Brain microvascular endothelial cell (primary cell): Measurements from ENCODE around the gene SLC22A23.

Source experiments
- DNase-seq: peaks from one replicate; pipeline ENCODE4 v3.0.0-alpha.2; 2020
- H3K27ac ChIP-seq: fragments of 250-450 bp; sonication (Bioruptor Pico); 2 replicates; pipeline ENCODE4 v1.5.1; 2020; ENCODE audit warnings: mild to moderate bottlenecking, moderate library complexity
- H3K27me3 ChIP-seq: fragments of 250-450 bp; sonication (Bioruptor Pico); replicated peaks from 2 replicates; pipeline ENCODE4 v1.5.1; 2020; ENCODE audit warnings: mild to moderate bottlenecking
- H3K36me3 ChIP-seq: fragments of 250-450 bp; sonication (Bioruptor Pico); replicated peaks from 2 replicates; pipeline ENCODE4 v1.5.1; 2020; ENCODE audit warnings: mild to moderate bottlenecking
- H3K4me3 ChIP-seq: 2 replicates; pipeline ENCODE4 v1.5.1; 2011; ENCODE audit warnings: low read depth, mild to moderate bottlenecking, control low read depth, low read length, moderate library complexity
- CTCF ChIP-seq: IDR thresholded peaks from 2 replicates; pipeline ENCODE4 v1.5.1; 2011; ENCODE audit warnings: low read depth, mild to moderate bottlenecking, moderate library complexity, low read length, control low read depth, inconsistent platforms; ENCODE audit errors: missing control alignments
- in situ Hi-C: cut with HindIII; loops from 2 replicates; pipeline ENCODE4 v1.10.0; 2017; ENCODE audit warnings: low sequenced_read_pairs, low pct_ligation_motif_present

Gene SLC22A23

GRCh38 chr6:3440911-3441310 is 15.9 kb downstream of the SLC22A23 start:
- no peak for DNase-seq
- in situ Hi-C loops = no loop called here
- H3K36me3 ChIP-seq = no peaks in the 10 kb centered on the region
- no peak overlapping the region for H3K27ac ChIP-seq
- no peaks in the 10 kb centered on the region for H3K27me3 ChIP-seq
- no peak overlapping the region for H3K4me3 ChIP-seq
- TF ChIP-seq CTCF = no peak

GRCh38 chr6:3439961-3440360 is 16.9 kb downstream of the SLC22A23 start:
- Histone ChIP-seq H3K36me3 (no peaks in the 10 kb centered on the region), H3K27ac (no peak overlapping the region), H3K27me3 (no peaks in the 10 kb centered on the region), H3K4me3 (no peak overlapping the region)
- DNase-seq = no peak
- in situ Hi-C loops = no loop called here
- no peak for TF ChIP-seq CTCF

- Histone ChIP-seq H3K4me3 (no peak overlapping the region), H3K27ac (peak overlapping the region; percentile 83), H3K36me3 (no peaks in the 10 kb centered on the region), H3K27me3 (no peaks in the 10 kb centered on the region)
- TF ChIP-seq CTCF = no peak
- in situ Hi-C loops = no loop called here
- peak; percentile 91 for DNase-seq
These were observed 18.4 kb downstream of the SLC22A23 start for GRCh38 chr6:3438190-3439167.

GRCh38 chr6:3433005-3433404 is 23.8 kb downstream of the SLC22A23 start:
- Histone ChIP-seq H3K4me3 (no peak overlapping the region), H3K27me3 (no peaks in the 10 kb centered on the region), H3K36me3 (no peaks in the 10 kb centered on the region), H3K27ac (no peak overlapping the region)
- in situ Hi-C loops = no loop called here
- TF ChIP-seq CTCF = no peak
- DNase-seq = no peak

- no peak overlapping the region for H3K27ac ChIP-seq
- in situ Hi-C loops = no loop called here
- H3K4me3 ChIP-seq = no peak overlapping the region
- H3K27me3 ChIP-seq = no peaks in the 10 kb centered on the region
- DNase-seq = no peak
- no peaks in the 10 kb centered on the region for H3K36me3 ChIP-seq
- no peak for TF ChIP-seq CTCF
These were observed 24.4 kb downstream of the SLC22A23 start for GRCh38 chr6:3432416-3432815.
